ENCODE results near the gene SPIRE1.

Gene SPIRE1

DNA sequence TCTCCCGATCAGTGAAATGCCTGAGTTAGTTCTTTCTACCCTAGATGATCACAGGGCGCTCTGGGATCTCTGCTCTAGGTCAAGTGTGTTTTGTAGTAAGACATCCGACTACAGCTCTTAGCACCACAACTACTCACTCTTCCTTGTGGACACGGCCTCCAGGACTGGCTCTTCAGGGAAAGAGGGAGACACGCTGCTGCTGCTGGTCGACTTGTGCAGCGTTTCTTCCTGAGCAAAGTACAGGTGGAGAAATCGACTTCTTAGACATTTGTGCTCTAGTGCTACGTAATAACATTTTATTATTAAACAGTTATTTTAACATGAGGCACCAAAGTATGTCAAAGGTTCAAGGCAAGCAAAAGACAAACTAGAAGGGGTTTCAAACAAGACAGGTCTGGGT, 193.2 kb downstream of the SPIRE1 start:
- DNase-seq (ENCODE audit: low read depth, low spot score) = no peak
- TF ChIP-seq, protein P1, sequence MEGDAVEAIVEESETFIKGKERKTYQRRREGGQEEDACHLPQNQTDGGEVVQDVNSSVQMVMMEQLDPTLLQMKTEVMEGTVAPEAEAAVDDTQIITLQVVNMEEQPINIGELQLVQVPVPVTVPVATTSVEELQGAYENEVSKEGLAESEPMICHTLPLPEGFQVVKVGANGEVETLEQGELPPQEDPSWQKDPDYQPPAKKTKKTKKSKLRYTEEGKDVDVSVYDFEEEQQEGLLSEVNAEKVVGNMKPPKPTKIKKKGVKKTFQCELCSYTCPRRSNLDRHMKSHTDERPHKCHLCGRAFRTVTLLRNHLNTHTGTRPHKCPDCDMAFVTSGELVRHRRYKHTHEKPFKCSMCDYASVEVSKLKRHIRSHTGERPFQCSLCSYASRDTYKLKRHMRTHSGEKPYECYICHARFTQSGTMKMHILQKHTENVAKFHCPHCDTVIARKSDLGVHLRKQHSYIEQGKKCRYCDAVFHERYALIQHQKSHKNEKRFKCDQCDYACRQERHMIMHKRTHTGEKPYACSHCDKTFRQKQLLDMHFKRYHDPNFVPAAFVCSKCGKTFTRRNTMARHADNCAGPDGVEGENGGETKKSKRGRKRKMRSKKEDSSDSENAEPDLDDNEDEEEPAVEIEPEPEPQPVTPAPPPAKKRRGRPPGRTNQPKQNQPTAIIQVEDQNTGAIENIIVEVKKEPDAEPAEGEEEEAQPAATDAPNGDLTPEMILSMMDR (IDR thresholded peaks at IDR 0.05; ENCODE audit: low read depth, low read length) = no peak
- H3K4me3 ChIP-seq (ENCODE audit: low read depth, low read length) = no peak overlapping the region
- in situ Hi-C loops (cut with HindIII; ENCODE audit: low sequenced_read_pairs) = no loop called here

DNA sequence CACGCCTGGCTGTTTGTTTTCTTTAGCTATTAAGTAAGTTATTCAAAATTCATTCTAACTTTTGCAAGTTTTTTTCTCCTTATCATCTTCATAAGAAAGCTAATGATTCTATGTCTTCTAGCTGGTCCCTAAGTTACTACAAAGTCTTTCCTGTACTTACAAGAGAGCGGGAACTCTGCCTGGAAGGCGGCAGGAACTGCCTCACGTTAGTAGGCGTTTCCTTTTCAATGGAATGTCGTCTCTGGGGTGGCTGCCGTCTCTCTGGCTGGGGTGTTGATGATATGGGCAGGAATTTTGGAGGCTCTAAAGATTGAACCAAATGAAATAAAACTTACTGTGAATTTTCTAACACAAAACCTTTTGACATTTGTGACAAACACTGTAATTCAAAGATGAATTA, 194.7 kb downstream of the SPIRE1 start:
- DNase-seq (ENCODE audit: low read depth, low spot score) = no peak
- no peak overlapping the region for H3K4me3 ChIP-seq (ENCODE audit: low read depth, low read length)
- in situ Hi-C loops (cut with HindIII; ENCODE audit: low sequenced_read_pairs) = no loop called here
- TF ChIP-seq, protein P1 (IDR thresholded peaks at IDR 0.05; ENCODE audit: low read depth, low read length) = no peak

DNA sequence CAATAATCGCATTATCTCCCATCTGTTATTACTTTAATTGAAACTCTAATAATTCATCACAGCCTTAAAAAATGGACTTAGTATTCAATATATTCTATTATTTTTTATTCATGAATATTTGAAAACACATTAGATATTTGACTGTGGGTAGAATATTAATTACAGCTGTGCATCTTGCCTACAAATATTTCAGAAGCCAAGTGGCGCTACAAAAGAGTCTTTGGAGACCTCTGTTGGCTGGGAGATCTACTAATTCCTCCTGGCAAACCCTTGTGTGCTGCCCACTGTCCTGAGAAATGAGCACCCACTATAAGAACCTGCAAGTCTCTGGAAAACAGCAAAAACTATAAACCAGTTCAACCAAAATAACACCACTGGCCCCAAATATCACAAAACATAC, 195.7 kb downstream of the SPIRE1 start:
- DNase-seq (ENCODE audit: low read depth, low spot score) = no peak
- in situ Hi-C loops (cut with HindIII; ENCODE audit: low sequenced_read_pairs) = no loop called here
- no peak overlapping the region for H3K4me3 ChIP-seq (ENCODE audit: low read depth, low read length)
- TF ChIP-seq, protein P1 (IDR thresholded peaks at IDR 0.05; ENCODE audit: low read depth, low read length) = no peak

DNA sequence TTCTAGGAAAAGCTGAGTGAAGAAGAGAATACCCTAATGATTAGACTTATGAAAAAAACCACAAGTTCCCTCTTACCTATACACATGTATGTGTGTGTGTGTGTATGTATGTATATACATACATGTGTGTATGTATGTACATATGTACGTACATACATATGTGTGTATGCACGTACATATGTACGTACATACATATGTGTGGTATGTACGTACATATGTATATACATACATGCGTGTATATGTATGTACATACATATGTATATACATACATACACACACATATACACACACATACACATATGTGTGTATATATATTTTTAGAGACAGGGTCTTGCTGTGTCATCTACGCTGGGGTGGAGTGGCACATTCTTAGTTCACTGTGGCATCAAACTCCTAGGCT, 196.6 kb downstream of the SPIRE1 start:
- in situ Hi-C loops (cut with HindIII; ENCODE audit: low sequenced_read_pairs) = no loop called here
- H3K4me3 ChIP-seq (ENCODE audit: low read depth, low read length) = no peak overlapping the region
- no peak for DNase-seq (ENCODE audit: low read depth, low spot score)
- TF ChIP-seq, protein P1 (IDR thresholded peaks at IDR 0.05; ENCODE audit: low read depth, low read length) = no peak

DNA sequence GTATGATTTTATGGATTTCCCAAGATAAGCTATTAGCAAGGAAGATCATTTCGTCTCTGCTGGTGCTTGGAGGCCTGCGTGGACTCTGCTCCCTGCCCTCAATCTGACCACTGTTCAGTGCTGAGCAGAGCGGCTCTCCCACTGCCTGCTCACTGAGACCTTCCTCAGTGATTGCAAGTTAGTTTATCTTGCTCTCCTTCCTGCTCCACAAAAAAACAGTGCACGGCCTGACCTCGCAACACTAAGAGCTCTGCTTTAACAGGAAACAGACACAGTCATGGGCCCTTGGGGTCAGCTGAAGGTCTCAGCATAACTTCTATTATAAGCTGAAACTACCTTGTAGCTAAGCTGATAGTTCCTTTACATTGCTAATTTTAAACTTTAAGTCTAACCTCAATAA, 197.0 kb downstream of the SPIRE1 start:
- TF ChIP-seq, protein P1 (IDR thresholded peaks at IDR 0.05; ENCODE audit: low read depth, low read length) = no peak
- peak; percentile 22 for DNase-seq (ENCODE audit: low read depth, low spot score)
- no peak overlapping the region for H3K4me3 ChIP-seq (ENCODE audit: low read depth, low read length)
- in situ Hi-C loops (cut with HindIII; ENCODE audit: low sequenced_read_pairs) = no loop called here

DNA sequence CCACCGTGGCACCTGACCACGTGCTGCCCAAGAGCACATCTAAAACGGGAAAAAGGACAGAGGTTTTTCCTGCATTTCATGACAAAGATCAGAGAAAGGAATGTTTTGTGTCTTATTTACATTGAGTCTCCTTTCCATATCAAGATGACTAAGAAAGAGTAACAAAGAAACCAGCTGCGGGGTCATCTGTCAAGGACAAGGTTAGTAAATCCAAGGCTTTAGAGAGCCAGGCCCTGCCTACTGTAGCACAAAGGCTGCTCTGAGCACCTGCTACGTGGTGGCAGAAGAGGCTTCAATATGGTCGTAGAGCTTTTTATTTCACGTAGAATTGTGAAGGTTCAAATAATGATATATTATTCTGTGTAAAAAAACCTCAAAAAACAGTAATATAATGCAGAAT, 199.1 kb downstream of the SPIRE1 start:
- H3K4me3 ChIP-seq (ENCODE audit: low read depth, low read length) = no peak overlapping the region
- TF ChIP-seq, protein P1 (IDR thresholded peaks at IDR 0.05; ENCODE audit: low read depth, low read length) = no peak
- DNase-seq (ENCODE audit: low read depth, low spot score) = no peak
- in situ Hi-C loops (cut with HindIII; ENCODE audit: low sequenced_read_pairs) = no loop called here

DNA sequence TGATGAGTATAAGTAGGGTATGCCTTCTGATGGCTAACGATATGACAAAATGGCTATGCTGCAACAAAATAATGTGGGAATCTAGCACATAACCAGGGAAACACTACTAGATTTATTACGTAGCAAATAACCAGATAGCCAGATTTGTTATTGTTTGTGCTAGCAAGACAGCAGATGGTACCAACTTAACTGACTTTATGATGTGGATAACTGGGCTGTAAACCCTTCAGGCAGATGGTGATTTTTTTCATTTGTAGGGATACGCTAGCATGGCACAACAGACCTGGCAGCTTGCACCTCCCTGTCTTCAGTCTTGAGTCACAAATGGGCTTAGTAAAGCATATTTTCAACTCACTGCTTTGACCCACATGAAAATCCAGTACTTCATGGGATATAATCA, 201.5 kb downstream of the SPIRE1 start:
- in situ Hi-C loops (cut with HindIII; ENCODE audit: low sequenced_read_pairs) = no loop called here
- TF ChIP-seq, protein P1 (IDR thresholded peaks at IDR 0.05; ENCODE audit: low read depth, low read length) = no peak
- H3K4me3 ChIP-seq (ENCODE audit: low read depth, low read length) = no peak overlapping the region
- no peak for DNase-seq (ENCODE audit: low read depth, low spot score)

Measured in astrocyte of the spinal cord (primary cell).